Retinal pigment epithelial cell (primary cell): Measurements from ENCODE around the gene NASP.

Experiments
- DNase-seq: peaks from one replicate; pipeline ENCODE4 v3.0.0-alpha.2; 2010; ENCODE audit warnings: low read depth
- H3K4me3 ChIP-seq: 2 replicates; pipeline ENCODE4 v1.5.1; 2011; ENCODE audit warnings: mild to moderate bottlenecking, low read length, control low read depth, moderate library complexity
- TF ChIP-seq, protein P1 (sequence below): conservative IDR thresholded peaks from 2 replicates; pipeline ENCODE4 v1.5.1; 2011; ENCODE audit warnings: low read depth, low read length, control low read depth, inconsistent platforms

NASP gene

DNA sequence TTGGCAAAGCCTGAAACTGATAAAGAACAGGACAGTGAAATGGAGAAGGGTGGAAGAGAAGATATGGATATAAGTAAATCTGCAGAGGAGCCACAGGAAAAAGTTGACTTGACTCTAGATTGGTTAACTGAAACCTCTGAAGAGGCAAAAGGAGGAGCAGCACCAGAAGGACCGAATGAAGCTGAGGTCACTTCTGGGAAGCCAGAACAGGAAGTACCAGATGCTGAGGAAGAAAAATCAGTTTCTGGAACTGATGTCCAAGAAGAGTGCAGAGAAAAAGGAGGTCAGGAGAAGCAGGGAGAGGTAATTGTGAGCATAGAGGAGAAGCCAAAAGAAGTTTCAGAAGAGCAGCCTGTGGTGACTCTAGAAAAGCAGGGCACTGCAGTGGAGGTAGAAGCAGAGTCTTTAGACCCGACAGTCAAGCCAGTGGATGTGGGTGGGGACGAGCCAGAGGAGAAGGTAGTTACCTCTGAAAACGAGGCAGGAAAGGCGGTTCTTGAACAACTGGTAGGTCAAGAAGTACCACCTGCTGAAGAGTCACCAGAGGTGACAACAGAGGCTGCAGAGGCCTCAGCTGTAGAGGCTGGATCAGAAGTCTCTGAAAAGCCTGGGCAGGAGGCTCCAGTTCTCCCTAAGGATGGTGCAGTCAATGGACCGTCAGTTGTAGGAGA, 23.7 kb downstream of the NASP start:
- TF ChIP-seq, protein P1, sequence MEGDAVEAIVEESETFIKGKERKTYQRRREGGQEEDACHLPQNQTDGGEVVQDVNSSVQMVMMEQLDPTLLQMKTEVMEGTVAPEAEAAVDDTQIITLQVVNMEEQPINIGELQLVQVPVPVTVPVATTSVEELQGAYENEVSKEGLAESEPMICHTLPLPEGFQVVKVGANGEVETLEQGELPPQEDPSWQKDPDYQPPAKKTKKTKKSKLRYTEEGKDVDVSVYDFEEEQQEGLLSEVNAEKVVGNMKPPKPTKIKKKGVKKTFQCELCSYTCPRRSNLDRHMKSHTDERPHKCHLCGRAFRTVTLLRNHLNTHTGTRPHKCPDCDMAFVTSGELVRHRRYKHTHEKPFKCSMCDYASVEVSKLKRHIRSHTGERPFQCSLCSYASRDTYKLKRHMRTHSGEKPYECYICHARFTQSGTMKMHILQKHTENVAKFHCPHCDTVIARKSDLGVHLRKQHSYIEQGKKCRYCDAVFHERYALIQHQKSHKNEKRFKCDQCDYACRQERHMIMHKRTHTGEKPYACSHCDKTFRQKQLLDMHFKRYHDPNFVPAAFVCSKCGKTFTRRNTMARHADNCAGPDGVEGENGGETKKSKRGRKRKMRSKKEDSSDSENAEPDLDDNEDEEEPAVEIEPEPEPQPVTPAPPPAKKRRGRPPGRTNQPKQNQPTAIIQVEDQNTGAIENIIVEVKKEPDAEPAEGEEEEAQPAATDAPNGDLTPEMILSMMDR, result no peak
- H3K4me3 ChIP-seq, result no peak overlapping the region
- no peak for DNase-seq

DNA sequence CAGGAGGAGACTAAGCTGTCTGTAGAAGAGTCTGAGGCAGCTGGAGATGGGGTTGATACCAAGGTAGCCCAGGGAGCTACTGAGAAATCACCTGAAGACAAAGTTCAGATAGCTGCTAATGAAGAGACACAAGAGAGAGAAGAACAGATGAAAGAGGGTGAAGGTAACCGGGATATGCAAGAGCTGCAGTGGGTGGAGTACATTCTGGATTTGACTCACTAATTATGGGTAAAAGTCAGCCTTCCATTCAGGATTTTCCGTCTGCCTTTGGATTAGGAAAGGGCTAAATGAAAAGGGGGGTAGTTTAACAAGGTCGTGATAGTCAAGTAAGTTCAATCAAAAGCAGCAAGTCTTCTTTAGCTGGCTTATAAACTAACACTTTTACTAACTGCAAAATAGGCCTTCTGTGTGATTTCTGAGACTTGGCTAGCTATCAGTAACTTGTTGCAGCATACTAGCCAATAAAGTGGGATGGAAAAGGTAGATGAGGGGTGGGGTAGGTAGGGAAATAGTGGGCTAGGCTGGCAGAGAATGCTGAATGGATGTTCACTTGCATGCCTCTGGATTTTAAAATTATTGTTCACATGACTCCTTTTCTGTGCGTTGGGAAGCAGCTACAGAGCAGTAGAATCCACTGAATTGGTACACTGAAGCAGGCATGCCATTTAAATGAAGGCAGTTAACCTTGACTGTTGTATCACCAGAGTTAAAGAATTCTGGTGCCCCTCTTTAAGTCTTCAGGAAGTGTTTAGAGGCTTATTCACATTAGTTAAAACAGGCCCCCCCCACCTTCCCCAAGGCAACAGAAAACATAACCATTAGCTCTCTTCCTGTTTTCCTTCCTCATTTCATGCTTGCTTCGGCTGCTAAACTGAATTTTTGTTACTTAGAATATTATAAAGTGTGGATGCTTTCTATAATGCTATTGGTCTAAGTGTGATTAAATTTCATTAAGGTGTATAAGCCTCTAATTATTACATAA, 24.6 kb downstream of the NASP start:
- H3K4me3 ChIP-seq, result no peak overlapping the region
- TF ChIP-seq, protein P1, result no peak
- no peak for DNase-seq

DNA sequence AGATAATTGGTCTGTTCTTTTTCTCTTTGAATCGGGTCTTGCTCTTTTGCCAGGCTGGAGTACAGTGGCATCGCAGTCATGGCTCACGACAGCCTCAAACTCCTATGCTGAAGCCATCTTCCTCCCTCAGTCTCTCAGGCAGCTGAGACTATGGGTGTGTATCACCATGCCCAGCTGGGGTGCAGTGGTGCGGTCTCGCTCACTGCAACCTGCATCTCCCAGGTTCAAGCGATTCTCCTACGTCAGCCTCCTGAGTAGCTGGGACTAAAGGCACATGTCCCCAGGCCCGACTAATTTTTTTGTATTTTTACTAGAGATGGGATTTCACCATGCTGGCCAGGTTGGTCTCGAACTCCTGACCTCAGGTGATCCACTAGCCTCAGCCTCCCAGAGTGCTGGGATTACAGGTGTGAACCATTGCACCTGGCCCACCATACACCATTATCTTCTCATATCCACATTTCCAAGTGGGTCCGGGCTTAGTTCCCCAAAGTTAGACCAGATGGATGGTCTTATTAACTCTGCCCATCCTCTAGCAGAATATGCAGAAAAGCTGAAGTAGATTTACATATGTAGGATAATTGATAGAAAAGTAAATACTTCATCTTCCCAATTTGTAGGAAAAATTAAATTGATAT, 26.9 kb downstream of the NASP start:
- no peak overlapping the region for H3K4me3 ChIP-seq
- DNase-seq, result no peak
- TF ChIP-seq, protein P1, result no peak

DNA sequence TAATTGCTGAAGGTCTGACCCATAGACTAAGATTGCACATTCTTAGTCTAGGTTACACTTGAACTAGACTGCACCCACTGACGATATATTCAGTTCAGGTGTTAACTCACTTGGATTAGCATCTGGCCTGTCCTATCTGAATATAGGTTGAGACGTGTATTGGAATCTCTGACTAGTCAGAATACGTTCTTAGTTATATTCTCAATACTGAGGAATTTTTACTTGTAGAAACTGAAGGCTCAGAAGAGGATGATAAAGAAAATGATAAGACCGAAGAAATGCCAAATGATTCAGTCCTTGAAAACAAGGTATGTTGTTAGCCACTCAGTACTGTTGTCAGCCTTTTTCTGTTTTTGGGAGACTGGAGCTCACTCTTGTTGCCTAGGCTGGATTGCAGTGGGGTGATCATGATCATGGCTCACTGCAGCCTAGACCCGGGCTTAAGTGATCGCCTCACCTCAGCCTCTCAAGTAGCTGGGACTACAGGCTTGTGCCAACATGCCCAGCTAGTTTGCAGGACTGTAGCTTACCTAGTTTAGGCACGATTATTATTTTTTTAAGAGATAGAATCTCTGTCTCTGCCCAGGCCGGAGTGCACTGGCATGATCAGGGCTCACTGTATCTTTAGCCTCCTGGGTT, 29.2 kb downstream of the NASP start:
- DNase-seq, result no peak
- TF ChIP-seq, protein P1, result no peak
- H3K4me3 ChIP-seq, result no peak overlapping the region

DNA sequence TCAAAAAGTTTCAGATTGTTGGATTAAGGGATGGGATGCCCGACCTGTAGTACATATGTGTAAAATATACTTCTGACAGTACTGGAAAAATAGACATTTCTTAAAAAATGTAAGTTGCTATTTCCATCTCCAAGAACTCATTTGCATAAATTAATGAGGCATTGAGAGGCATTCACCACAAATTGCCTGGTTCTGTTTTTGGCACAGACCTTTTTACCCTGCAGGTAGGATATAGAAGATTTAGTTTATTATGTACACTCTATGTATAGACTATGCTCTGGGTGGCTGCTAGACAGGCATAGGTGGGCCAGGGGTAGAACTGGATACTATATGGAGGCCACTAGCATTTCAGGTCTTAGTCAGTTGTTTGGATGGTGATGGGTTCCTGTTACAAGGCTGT, 32.0 kb downstream of the NASP start:
- DNase-seq, result no peak
- TF ChIP-seq, protein P1, result no peak
- no peak overlapping the region for H3K4me3 ChIP-seq

DNA sequence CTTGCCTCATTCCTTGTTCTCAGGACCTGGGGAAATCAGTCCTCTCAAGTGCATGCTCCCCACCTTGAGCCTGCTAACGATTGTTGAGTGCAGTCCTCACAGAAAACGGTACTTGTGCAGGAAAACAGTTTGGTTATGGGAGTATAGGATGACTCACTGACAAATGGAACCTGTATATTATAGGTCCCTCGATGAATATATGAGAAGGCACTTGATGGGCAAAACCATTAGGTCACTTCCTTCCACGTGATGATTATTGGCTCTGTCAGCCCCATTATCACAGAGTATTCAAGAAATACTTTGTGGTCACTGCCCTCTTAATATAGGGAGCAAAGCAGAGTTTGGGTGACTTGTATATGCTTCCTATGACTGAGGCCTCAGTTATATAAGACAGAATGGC, 33.8 kb downstream of the NASP start:
- no peak overlapping the region for H3K4me3 ChIP-seq
- TF ChIP-seq, protein P1, result no peak
- no peak for DNase-seq
